GM19099 (cell line): Measurements from ENCODE around the gene DIP2C.

Experiments used
- POLR2A ChIP-seq: IDR thresholded peaks from 3 replicates; pipeline ENCODE4 v1.6.1; 2011; ENCODE audit warnings: low read depth; ENCODE audit not compliant: insufficient read length; ENCODE audit errors: extremely low read depth

DIP2C gene

DNA sequence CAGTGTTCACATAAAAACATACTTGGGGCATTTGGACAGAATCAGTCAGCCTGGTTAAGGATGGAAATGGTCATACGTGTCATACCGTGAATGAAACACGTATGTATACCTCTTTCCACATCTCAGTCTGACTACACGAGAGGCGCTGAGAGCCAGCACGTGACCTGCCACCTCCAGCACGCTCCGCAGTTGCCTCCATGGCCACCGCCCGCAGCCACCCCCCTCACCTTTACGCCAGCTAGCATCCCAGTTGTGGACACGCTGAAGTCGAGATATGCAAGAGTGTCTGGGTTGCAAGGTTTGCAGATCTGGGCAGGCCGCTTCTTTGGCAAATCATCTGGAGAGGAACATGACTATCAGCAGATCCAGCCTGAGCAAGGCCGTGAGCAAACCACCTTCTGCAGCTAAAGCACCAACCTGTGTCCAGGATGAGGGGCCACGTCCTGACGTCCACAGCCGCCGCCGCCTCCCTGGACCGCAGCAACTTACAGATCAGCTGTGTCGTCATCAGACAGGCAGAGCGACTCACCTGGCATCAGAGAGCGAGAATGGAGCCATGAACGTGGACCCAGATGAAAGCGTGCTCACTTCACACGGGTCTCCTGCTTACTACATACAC lies 344.8 kb downstream of the DIP2C start:
- TF ChIP-seq POLR2A: no peak

DNA sequence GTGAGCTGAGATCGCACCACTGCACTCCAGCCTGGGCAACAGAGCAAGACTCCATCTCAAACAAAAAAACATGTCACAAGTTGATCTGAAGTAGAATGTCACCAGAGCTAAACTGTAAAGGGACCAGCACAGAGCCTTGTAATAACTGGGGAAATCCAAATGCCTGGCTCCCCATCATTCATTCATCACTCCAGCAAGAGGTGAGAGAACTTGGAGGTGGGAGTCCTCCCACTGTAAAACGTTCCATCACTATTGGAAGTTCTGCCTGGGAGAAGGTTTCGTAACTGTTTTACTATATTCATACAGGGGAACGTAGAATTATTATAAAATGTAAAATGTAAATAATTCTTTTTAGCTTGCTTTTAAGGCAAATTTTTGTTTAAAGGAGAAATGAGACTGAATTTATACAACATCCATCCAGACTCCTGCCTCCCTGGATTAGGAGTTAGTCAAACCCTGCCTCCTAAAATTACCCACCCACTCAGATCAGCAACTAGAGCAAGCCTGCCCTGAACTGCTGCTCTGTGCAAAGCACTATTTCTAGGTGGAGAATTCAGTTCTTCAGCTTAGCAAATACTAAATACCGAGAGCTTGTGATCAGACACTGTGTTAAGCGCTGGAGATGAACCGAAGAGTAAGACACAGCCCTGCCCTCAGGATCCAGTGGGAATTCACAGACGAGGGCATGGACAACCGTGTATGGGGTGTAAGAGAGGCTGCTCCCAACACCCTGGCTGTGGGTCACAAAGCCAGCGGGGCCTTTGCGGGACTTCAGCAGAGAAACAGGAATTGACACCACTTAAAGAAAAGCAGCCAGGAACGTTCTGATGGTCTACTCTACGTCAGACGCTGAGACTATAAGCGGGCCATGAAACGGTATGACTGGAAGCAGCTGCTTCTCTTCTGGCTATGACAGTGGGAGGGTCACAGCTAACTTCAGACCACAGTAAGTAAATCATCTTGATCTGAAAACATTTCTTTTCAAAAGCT lies 345.9 kb downstream of the DIP2C start:
- no peak for TF ChIP-seq POLR2A

DNA sequence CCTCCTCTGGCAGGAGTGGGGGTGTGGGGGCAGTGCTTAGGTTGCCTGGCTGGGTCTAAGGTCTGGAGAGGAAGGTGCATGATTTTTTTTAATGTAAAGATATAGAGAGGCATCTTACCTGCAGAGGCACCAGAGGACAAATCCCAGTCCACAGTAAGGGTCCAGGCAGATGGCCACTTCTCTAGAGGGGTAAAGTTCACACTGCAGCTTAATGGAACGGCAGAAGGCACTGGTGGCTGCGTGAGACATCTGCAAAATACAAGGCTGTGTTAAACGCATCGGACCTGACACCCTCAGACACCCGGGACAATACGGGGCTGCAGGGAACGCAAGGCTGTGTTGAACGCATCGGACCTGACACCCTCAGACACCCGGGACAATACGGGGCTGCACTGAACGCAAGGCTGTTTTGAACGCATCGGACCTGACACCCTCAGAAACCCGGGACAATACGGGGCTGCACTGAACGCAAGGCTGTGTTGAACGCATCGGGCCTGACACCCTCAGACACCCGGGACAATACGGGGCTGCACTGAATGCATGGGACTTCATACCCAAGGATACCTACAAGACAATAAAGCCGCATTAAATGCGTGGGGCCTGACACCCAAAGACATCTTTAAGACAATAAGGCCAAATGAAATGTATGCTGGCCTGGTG lies 348.3 kb downstream of the DIP2C start:
- no peak for TF ChIP-seq POLR2A

DNA sequence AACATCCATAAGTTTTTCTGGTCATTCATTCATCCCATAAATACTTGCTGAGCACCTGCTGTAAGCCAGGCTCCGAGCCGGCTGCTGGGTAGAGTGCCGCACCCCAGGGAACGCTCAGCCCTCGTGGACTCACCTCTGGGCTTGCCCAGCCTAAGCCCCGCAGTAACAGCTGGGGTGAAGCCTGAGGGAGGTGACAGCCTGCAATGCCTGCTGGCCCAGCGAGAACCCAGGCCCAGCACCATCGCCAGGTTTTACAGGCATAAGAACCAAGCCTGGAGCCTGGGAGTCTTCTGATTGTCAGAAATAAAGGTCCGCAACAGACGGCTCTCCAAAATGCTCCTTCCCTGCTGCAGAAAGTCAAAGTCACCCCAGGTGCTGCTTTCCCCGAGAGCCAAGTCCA lies 348.8 kb downstream of the DIP2C start:
- no peak for TF ChIP-seq POLR2A

DNA sequence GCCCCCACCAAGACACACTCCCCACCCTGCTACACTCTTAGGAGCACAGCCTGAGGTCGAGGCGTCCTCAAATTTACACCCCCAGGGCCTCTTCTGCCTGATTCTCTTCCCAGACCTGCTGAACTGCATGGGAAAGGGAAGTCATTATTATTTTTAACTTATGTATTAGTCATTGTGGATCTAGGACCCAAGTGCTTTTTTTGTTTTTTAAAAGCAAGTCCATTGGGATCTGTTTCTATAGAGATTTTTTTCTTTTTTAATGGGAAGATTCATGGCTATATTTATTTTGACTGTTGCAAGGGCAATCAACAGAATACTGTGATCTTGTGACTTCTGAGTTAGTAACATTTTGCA lies 350.5 kb downstream of the DIP2C start:
- no peak for TF ChIP-seq POLR2A

DNA sequence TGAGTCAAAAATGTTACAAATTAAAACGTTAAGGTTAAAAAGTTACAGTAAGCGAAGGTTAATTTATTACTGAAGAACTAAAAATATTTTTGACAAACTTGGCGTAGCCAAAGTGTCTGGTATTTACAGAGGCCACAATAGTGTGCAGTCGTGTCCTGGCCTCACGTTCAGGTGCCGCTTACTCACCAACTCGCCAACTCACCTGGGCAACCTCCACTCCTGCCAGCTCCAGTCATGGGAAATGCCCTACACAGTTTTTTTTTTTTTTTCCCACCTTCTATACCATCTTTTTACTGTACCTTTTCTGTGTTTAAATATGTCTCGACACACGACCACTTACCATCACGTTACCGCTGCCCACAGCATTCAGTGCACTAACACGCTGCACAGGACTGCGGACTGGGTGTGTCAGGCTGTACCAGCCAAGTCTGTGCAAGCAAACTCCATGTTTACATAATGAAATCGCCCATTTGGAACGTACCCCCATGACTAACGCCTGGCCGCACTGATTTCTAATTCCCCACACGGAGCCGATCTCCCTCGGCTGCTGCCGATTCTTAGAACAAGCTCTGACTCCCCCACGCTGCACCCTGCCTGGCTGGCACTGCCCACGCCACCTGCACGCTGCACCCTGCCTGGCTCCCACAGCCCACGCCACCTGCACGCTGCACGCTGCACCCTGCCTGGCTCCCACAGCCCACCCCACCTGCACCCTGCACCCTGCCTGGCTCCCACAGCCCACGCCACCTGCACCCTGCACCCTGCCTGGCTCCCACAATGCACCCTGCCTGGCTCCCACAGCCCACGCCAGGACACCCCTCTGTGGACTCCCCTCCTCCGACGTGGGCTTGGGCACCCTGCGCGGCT lies 351.1 kb downstream of the DIP2C start:
- no peak for TF ChIP-seq POLR2A

DNA sequence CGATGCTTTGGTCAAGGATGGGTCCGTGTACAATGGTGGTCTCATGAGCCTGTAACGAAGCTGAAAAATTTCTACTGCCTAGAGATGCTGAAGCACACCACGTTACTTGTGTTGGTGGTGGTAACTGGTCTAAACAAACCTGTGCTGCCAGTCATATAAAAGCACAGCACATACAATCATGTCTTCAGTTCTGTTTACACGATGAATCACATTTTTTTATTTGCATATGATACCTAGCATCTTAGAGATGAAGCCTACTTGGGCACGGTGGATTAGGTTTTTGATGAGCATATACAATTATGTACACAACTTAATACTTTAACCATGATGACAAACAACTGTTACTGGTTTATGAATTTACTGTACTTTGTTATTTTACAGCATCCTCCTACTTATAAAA lies 353.2 kb downstream of the DIP2C start:
- no peak for TF ChIP-seq POLR2A

DNA sequence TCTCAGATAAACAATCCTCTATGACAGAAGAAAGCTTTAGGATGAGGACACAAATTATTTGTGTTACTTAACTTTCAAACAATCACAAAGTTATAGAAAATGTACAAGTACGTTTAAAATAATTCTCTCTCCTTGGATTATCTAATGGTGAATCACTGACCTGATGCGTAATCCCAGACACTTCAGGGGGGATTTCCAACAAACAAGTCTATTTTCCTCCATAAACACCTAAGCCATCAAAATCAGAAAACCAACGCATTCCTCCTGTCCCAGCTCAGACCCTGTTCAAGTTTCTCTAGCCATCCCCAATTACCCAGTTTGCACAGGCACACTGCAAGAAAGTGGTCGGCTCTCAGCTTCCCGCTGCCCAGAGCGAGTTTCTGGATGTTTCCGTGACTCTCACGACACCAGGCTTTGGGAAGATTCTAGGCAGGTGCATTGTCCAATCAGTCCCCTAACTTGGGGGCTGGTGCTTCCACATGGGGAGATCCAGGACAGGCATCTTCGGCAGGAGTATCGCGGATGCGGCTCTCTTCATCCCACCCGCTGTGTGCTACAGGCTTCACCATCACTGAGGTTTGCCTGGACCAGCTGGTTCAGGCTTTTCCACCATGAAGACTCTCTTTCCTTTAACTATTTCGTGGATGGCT lies 354.2 kb downstream of the DIP2C start:
- no peak for TF ChIP-seq POLR2A

DNA sequence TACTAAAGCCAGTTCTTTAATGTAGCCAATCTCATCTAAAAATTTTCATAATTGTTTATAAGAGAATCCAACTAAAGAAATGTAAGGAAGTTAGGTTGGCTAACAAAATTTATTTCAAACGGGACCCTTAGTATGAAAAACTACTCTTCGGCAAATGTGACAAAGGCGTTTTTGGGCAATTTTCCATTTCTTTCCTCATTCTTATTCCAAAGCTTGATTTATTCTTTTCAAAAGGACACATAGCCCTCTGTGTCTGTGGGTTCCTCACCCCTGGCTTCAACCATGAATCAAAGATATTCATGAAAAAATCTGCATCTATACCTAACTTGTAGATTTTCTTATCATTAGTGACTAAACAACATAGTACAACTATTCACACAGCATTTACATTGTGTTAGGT lies 358.3 kb downstream of the DIP2C start:
- no peak for TF ChIP-seq POLR2A

DNA sequence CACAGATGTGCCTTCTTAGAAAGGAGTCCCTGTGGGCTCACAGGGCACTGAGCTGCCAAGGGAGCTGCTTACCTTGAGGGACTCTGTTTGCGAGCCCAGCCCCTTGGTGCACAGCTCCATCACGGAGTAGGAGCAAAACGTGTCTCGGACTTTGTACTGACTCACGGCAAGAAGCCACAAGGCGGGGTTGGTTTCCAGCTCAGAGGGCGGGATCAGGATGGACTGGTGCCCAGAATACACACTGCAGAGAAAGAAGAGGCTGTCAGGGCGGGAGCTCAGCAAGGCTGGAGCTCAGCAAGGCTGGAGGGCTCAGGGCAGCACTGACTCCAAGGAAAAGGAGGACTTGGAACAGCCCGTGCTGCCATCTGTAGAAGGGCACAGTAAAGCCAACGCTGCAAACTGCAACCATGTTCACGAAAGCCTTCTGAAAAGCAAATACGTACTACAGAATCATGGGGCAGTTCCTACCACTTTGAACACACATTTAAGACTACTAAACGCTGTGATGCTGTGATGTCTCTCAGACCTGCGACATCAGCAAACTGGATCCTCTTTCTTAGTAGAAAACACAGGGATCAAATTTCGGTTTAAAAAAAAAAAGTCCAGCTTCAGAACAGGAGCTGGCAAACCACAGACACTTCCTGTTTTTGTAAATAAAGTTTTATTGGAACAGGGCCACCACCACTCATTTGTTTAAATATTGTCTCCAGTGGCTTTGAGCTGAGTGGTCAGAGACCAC lies 359.9 kb downstream of the DIP2C start:
- TF ChIP-seq POLR2A: no peak

DNA sequence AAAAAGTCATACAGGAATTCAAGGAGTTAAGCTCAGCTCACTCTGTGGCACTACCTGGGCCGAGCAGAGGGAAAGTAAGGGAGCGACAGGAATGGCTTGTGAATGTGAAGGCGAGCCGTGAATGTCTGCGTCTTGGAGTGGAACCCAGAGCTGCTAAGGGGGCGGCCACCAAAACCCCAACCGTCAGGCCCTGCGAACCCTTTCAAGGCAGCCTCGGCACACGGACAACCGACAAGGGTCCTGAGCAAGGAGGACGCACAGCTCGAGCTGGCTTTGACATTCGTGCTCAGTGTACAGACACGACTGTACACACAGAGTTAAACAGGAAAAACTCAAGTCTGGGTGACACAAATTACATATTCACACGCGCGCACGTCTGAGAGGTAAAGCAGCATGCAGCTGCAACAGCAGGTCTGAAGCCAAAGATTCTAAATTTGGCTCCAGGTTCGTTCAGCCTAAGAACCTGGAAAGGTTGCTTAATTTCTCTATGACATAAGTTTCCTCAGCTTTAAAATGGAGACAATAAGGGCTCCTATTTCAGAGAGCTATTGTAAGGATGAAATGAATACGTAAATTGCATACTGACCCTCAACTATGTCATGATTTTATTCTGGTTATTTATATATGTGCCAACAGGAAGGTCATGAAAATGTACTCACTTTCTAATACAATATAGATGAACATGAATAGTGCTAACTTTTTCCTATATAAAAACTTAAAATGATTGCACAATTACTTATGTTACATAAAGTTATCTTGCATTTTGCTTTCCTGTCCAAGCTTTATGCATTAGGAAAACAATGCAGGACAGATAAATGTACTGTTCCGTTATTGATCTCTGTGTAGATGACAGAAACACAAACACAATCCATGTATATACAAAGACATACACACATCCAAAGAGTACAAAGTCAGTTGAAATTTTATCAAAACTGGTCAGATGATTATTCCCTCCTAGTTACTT lies 361.3 kb downstream of the DIP2C start:
- TF ChIP-seq POLR2A: no peak

DNA sequence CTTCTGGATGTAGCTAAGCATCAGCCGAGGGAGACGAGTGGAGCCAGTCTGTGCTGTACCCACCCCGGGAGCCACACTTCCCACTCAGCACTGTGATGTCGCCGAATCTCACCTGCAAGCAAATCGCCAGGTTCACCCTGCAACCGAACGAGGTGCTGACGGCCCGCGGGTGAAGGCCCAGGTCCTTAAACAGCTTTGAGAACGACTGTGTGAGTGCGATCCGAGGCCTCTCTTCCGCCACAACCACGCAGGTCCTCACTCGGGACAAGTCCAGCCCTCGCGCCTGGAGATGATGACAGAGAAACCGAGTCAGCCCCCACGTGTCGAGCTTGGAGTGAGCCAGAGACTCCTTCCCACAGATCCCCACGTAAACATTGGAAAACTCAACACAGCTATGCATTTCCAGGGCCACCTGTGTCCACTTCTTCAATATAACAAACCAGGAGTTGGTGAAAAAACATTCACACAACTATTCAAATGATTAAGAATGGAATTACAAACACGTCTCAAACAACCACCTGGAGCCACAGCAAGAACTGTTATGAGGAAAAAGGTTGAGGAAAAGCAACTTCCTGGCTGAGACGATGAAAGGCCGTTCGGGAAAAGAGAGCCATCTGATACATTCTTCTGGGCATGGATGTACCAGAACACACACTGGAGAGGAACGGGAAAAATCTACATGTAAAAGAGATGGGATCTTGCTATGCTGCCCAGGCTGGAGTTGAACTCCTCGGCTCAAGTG lies 362.4 kb downstream of the DIP2C start:
- TF ChIP-seq POLR2A: no peak
